HG03520 (cell line): ENCODE measurements around the gene SGSM2.
A peak's percentile ranks its signal among the peaks of the same experiment; 100 is the strongest.
"Not testable (repeated sequence)": the region's sequence is repeated elsewhere in the genome, so short reads cannot be mapped to it uniquely, and the experiment has no call there.

Experiments
- ATAC-seq: cut with Tn5 transposase; IDR thresholded peaks from one replicate; pipeline ENCODE4 v1.9.1; 2021; ENCODE audit warnings: mild to moderate bottlenecking, moderate library complexity; ENCODE audit not compliant: unreplicated experiment

The SGSM2 gene, protein sequence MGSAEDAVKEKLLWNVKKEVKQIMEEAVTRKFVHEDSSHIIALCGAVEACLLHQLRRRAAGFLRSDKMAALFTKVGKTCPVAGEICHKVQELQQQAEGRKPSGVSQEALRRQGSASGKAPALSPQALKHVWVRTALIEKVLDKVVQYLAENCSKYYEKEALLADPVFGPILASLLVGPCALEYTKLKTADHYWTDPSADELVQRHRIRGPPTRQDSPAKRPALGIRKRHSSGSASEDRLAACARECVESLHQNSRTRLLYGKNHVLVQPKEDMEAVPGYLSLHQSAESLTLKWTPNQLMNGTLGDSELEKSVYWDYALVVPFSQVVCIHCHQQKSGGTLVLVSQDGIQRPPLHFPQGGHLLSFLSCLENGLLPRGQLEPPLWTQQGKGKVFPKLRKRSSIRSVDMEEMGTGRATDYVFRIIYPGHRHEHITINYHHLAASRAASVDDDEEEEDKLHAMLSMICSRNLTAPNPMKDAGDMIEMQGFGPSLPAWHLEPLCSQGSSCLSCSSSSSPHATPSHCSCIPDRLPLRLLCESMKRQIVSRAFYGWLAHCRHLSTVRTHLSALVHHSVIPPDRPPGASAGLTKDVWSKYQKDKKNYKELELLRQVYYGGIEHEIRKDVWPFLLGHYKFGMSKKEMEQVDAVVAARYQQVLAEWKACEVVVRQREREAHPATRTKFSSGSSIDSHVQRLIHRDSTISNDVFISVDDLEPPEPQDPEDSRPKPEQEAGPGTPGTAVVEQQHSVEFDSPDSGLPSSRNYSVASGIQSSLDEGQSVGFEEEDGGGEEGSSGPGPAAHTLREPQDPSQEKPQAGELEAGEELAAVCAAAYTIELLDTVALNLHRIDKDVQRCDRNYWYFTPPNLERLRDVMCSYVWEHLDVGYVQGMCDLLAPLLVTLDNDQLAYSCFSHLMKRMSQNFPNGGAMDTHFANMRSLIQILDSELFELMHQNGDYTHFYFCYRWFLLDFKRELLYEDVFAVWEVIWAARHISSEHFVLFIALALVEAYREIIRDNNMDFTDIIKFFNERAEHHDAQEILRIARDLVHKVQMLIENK

GRCh38 chr17:2336852-2337543 lies at the start of gene SGSM2:
SGSM2 (plus strand) TSS chr17:2337501; CDS start chr17:2337689, 188 bp downstream.
- ATAC-seq = peak; percentile 17

DNA sequence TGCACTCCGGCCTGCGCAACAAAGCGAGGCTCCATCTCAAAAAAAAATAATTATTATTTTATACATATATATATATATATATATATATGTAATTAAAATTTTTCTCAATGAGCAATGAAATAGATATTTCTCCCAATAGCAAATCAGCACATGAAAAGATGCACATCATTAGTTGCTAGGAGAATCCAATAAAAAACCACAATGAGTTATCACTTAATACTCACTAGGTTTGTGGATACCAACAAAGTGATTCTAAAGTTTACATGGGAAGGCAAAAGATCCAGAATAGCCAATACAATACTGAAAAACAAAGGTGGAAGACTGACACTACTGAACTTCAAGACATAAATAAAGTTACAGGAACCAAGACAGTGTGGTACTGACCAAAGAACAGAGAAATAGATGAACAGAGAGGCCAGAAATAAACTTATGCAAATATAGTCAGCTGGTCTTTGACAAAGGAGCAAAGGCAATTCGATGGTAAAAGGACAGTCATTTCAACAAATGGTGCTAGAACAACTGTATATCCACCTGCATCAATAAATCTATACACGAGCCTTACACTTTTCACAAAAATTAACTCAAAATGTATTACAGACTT lies 47.3 kb upstream of the SGSM2 start:
- no peak for ATAC-seq

DNA sequence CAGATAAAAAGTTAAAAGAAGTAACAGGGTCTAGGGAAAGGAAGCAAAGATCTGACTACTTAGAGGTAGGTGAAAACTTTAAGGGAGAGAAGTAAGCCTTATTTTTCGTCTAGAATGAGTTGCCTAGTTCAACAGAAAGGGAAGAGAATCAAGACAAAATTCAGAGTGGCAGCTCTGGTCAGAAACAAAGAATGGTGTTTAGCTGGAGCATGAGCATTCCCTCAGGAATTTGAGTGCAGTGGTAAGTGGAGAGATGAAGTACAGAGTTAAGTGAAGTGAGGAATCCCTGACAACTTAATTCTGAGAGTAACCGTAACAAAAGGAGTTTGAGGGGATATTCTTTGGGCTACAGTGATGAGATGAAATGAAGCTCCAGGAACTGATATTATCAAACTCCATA lies 45.2 kb upstream of the SGSM2 start:
- no peak for ATAC-seq

GRCh38 chr17:2295575-2295974 lies 41.7 kb upstream of the SGSM2 start:
- no peak for ATAC-seq

DNA sequence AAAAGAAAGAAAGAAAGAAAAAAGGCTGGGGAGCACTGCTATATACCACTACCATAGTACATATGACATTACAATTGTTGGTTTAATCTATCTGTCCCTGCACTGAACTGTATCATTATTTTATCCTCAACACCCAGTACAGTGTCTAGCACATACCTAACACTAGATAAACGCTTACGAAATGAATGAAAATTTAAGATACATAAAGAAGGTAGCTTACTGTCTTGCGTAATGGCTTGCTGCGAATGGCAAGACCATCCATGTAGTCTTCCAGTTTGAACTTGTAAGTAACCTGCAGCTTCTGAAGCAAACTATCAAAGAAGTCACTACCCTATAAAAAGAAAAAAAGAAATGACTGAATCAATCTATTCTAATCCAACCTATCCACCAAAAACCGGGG lies 40.3 kb upstream of the SGSM2 start:
- no peak for ATAC-seq

GRCh38 chr17:2299136-2299535 lies 38.2 kb upstream of the SGSM2 start:
- no peak for ATAC-seq

GRCh38 chr17:2299756-2300155 lies 37.5 kb upstream of the SGSM2 start:
- no peak for ATAC-seq

- no peak for ATAC-seq
Observed at GRCh38 chr17:2302778-2303203, 34.5 kb upstream of the SGSM2 start.

DNA sequence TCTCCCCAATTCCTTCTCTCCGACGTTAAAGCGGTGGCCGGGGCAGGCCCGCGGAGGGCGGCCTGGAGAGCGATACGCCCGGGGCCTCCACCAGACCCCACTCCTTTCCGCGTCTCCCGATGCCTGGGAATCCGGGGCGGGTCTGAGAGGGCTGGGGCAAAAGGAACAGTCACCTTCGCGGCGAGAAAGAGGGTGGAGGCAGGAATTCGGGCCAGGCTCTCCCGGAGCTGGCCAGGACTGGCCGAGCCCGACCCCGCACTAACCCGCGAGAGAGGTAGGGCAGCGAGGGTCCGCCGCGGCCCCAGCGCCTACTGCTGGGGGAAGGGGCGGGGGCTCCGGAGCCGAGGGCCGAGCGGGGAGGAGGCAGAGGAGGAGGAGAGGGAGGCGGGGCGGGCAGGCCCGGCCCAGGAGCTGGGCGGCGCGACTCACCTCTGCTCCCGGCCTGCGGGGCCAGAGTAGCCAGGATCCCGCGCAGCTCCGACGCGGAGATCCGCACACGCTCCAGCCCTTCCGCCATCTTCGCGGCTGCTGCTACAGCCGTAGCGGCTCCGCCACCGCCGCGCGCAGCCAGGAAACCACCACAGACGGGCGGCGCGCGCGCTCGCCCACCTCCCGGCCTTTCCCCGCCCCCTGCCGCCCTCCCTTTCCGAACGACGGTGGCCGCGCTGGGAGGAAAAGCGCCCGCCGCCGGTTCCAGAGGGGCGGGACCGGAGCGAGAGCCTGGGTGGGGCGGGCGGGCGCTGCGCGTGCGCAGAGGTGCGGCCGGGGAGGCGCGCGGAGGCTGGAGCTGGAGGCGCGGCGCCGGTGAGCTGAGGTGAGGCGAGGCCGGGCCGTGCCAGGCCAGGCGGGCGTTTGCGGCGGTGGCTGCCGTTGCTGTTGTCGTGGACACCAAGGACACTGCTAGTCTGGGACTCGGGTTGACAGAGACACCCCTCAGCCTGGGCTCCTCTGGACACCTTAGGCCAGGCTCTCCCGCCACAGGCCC lies 33.8 kb upstream of the SGSM2 start, which contains the start of the genes SMG6 and SRR:
Gene SMG6 (minus strand): TSS at position 582 of the 985 bp plus-strand sequence. CDS start 65 bp downstream, at position 517.
Gene SRR (plus strand): TSS at position 747 of the 985 bp plus-strand sequence. CDS start 11,611 bp downstream, outside the sequence.
- ATAC-seq = peak; percentile 77

DNA sequence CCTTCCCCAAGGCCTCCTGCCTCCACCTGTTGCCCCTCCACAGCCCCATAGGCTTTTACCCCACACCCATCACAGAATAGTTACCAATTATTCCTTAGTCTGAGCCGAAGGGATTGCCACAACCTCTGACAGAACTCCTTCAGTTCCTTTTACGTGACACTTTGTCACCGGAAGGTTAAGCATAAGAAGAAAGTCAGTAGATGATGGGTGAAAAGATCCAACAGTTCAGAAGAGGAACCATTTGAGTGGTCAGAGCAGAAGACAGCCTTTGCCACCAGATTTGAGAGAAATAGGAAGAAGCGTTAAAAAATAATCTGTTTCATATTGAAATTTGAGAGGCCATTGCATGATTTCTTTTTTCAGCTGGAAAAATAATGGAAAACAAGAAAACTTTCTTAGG lies 32.4 kb upstream of the SGSM2 start:
- ATAC-seq = no peak

DNA sequence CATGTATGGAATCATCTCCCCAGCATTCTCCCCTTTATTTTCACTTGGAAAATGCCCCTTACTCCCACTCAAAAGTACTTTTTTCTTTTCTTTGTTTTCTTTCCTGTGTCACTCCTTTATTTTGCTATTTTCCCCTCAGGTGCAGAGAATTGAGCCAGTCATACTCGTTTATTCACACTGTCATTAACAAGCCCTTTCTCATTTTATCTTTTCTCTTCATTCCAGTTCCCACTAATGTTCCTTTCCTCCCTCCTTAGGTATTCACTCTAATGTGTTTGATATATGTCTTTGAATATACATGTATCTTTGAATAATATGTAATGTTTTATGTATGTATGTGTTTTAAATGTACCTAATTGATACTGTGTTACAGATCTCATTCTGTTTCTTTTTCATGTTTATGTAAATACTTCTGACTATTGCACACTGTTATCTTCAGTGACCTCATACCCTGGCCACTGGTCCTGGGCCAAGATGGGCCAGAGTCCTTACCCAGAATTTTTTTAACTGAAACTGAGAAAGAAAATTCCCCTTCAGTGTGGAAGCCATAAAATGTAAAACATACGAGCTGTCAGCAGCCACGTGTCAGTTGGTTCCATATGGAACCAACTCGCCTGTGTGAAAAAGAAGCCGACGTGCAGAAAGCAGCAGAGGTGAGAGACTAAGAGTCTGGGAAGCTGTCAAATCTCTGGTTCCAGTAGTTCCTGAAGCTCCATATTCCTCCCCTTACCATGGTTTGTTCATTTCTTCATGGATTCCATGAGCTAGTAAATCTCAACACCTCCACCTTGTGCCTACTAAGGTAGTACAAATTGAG lies 27.8 kb upstream of the SGSM2 start:
- no peak for ATAC-seq

DNA sequence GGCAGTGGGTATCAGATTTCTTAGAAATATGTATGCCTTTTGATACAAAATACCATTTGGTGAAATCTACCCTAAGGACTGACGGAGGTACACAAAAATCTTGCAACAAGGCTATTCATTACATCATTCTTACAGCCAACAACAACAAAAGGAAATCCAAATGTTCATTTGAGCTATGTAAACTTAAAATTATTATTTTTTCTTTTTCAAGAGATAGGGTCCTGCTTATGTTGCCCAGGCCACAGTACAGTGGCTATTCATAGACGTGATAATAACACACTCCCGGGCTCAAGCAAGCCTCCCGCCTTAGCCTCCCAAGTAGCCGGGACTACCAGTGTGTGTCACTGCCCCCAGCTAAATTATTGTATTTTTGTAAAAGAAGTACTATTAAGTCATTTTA lies 24.6 kb upstream of the SGSM2 start:
- ATAC-seq = no peak

DNA sequence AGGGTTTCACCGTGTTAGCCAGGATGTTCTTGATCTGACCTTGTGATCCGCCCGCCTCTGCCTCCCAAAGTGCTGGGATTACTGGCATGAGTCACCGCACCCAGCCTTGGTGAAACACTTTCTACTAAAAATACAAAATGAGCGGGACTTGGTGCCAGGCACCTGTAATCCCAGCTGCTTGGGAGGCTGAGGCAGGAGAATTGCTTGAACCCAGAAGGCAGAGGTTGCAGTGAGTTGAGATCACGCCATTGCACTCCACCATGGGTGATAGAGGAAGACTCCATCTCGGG lies 20.4 kb upstream of the SGSM2 start:
- ATAC-seq = not testable (repeated sequence)

- ATAC-seq = no peak
Observed at GRCh38 chr17:2317796-2318195, 19.5 kb upstream of the SGSM2 start.

GRCh38 chr17:2319051-2319450 lies 18.2 kb upstream of the SGSM2 start:
- no peak for ATAC-seq

DNA sequence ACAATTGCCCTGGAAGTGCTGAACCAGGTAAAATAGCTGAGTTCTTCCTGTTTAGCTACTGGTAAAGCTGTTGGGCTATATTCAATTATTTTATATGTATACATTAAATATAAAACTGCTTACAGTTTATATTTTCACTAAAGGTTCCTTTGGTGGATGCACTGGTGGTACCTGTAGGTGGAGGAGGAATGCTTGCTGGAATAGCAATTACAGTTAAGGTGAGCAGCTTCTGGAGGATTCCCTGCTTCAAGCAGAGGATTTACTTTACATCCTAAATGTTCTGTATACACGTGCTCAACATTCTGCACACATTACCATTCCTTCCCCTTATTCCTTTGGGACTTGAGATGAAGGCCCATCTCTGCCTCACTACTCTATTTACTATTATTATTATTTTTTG lies 15.9 kb upstream of the SGSM2 start:
- no peak for ATAC-seq

DNA sequence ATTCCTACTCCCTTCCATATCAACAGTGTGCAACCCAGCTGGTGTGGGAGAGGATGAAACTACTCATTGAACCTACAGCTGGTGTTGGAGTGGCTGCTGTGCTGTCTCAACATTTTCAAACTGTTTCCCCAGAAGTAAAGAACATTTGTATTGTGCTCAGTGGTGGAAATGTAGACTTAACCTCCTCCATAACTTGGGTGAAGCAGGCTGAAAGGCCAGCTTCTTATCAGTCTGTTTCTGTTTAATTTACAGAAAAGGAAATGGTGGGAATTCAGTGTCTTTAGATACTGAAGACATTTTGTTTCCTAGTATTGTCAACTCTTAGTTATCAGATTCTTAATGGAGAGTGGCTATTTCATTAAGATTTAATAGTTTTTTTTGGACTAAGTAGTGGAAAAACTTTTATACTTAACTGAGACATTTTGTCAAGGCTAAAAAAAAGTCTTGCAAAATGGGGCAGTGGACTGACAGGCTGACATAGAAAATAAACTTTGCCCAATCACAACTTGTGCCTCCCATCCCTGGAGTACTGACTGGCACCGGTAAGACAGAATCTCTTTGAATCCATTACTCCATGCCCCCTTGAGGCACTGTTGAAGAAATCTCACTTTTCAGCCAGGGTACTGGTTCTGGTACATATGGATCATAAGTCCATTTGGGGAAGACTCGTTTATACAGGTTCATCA lies 13.5 kb upstream of the SGSM2 start:
- ATAC-seq = no peak

DNA sequence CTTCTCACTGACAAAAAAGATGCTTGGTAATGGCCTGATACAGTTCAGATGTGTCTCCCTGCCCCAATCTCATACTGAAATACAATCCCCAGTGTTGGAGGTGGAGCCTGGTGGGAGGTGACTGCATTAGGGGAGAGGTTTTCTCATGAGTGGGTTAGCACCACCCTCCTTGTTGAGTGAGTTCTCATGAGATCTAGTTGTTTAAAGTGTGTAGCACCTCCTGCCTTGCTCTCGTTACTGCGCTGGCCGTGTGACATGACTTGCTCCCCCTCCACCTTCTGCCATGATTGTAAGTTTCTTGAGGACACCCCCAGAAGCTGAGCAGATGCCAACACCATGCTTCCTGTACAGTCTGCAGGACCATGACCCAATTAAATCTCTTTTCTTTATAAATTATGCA lies 6.0 kb upstream of the SGSM2 start:
- ATAC-seq = no peak
